Testis (tissue), 2 donors: ENCODE results near the gene SOX6.

ENCODE experiments used
- CTCF ChIP-seq, 3 experiments: fragments of 450-650 bp in 2 of 3; fragments of 200-600 bp in 1 of 3; sonication (generic) in 1 of 3; IDR thresholded peaks; one replicate each; pipeline ENCODE4 v1.5.1; 2016 to 2019; ENCODE audit warnings: antibody characterized with exemption in 3 of 3, mild to moderate bottlenecking in 2 of 3, moderate library complexity in 1 of 3
- POLR2A ChIP-seq: fragments of 450-650 bp; IDR thresholded peaks from one replicate; pipeline ENCODE4 v1.6.1; 2017; ENCODE audit warnings: antibody characterized with exemption, mild to moderate bottlenecking, moderate library complexity

DNA sequence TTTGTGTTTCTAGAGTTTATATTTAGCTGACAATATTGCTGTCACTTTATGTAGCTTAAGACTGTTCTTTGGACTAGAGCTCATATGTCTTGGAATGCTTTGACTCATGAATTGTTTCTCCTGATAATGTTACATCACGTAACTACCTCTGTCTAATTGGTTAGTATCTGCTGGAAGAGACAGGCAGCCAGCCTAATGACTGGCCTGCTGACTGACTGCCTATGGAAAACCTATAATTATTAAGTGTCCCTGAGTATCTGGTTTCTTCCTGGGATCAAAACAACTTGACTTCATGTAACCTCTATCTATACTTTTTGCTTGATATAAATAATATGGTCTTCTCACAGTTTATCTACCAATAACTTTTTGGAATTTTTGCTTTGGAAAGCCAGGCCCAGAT is 9.4 kb downstream of the SOX6 start:
- TF ChIP-seq CTCF (IDR thresholded peaks at IDR 0.05) (no peak), POLR2A (no peak)
